ENCODE data around the gene SNUPN.
A peak's percentile ranks its signal among the peaks of the same experiment; 100 is the strongest.

The SNUPN gene

DNA sequence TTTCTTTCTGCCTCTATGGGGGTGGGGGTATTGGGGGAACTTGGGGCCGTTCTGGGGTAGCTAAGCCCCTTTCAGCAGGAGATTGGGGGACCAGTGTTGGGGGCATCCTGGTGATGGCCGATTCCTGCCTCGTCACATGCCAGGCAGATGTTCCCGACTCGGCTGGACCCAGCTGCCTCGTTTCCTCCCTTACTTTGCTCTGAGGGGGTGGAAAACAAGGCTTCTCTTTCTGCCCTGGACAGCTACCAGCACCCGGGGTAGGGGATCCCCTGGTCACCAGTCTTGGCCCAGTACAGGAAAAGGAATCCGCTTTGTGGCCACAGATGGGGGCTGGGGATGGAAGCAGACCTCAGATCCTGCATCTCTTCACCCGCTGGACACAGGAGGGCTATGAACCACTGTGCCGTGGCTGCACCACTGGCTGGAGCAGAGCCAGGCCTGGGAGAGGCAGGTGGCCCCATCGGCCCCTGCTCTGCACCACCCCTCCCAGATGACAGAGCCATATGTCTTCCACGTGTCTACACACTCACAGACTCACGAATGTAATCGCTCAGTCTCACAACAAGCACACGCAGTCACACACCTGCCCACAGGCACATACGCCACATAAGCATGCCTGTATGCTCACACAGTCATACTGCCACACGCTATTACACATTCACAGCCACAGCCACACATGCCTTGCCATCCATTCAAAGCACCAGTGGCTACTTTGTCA is 34.6 kb upstream of the SNUPN start:
- DNase-seq (ENCODE audit: extremely low read depth, low read depth) = peak; percentile 89
- no peak overlapping the region for H3K4me3 ChIP-seq (replicated peaks; ENCODE audit: low read depth, low read length)

GRCh38 chr15:75659141-75659771 is 33.7 kb upstream of the SNUPN start:
- no peak for TF ChIP-seq CTCF (IDR thresholded peaks at IDR 0.05; ENCODE audit: low read depth, low read length, missing control alignments)
- DNase-seq (ENCODE audit: extremely low read depth, low read depth) = no peak
- no peak overlapping the region for H3K4me3 ChIP-seq (replicated peaks; ENCODE audit: low read depth, low read length)

More for the DNA sequence above, 34.6 kb upstream of the SNUPN start:
- TF ChIP-seq CTCF (IDR thresholded peaks at IDR 0.05; ENCODE audit: low read depth, low read length, missing control alignments) = no peak

DNA sequence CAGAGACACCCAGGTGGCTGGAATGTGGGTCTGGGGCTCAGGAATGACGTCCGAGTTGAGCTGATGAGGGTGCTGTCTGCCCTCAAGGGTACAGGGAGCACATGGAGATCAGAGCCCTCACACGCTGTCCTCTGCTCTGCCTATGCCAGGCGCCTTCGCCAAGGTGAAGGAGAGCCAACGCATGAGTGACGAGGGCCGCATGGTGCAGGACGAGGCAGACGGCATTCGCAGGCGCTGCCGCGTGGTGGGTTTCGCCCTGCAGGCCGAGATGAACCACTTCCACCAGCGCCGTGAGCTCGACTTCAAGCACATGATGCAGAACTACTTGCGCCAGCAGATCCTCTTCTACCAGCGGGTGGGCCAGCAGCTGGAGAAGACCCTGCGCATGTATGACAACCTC is 31.3 kb upstream of the SNUPN start:
- no peak for TF ChIP-seq CTCF (IDR thresholded peaks at IDR 0.05; ENCODE audit: low read depth, low read length, missing control alignments)
- no peak overlapping the region for H3K4me3 ChIP-seq (replicated peaks; ENCODE audit: low read depth, low read length)

GRCh38 chr15:75656331-75656730 is 30.8 kb upstream of the SNUPN start:
- TF ChIP-seq CTCF (IDR thresholded peaks at IDR 0.05; ENCODE audit: low read depth, low read length, missing control alignments) = no peak
- H3K4me3 ChIP-seq (replicated peaks; ENCODE audit: low read depth, low read length) = no peak overlapping the region
- DNase-seq (ENCODE audit: extremely low read depth, low read depth) = no peak

More for the DNA sequence above, 31.3 kb upstream of the SNUPN start:
- no peak for DNase-seq (ENCODE audit: extremely low read depth, low read depth)

- DNase-seq (ENCODE audit: extremely low read depth, low read depth) = no peak
- no peak overlapping the region for H3K4me3 ChIP-seq (replicated peaks; ENCODE audit: low read depth, low read length)
- TF ChIP-seq CTCF (IDR thresholded peaks at IDR 0.05; ENCODE audit: low read depth, low read length, missing control alignments) = no peak
Observed at GRCh38 chr15:75655931-75656330, 30.4 kb upstream of the SNUPN start.

DNA sequence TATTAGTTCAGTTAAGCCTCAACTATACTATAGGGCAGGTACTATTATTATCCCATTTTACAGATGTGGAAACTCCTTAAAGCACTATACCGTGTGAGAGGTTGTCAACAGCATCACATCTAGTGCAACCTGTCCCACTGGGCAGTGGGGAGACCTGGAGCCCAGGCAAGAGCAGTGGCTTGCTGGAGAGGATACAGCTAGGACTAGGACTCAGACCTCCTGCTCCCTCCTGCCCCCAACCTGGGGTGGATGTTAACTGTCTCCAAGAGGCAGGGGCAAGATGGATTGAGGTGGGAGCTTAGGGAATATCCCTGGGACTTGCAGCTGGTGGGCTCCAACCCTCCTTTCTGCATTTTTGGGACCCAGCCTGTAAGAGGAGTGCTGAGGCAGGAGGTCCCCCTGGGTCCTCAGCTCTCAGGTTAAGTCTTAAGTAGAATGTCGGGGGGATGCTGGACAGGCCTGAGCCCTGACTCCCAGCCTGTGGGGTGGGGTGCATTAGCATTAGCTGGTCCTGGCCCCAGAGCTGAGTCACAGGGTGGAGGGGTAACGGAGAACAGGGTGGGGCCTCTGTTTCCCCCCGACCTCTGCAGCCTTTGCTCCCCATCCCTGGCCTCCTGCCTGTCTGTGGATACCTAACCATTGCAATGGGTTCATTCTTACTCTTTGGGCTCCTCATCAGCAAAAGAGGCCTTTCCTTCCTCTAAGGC is 28.8 kb upstream of the SNUPN start:
- no peak for TF ChIP-seq CTCF (IDR thresholded peaks at IDR 0.05; ENCODE audit: low read depth, low read length, missing control alignments)
- no peak for DNase-seq (ENCODE audit: extremely low read depth, low read depth)
- H3K4me3 ChIP-seq (replicated peaks; ENCODE audit: low read depth, low read length) = no peak overlapping the region

Measured in HFF-Myc (cell line).